ENCODE measurements around the gene ACP4. TPM values are rescaled to one million over a fixed set of nuclear protein-coding genes. Genes with fewer than 3 reads are reported as not detected.

Gene ACP4
- total RNA-seq, 2 donors from 2014 or later, result not detected

DNA sequence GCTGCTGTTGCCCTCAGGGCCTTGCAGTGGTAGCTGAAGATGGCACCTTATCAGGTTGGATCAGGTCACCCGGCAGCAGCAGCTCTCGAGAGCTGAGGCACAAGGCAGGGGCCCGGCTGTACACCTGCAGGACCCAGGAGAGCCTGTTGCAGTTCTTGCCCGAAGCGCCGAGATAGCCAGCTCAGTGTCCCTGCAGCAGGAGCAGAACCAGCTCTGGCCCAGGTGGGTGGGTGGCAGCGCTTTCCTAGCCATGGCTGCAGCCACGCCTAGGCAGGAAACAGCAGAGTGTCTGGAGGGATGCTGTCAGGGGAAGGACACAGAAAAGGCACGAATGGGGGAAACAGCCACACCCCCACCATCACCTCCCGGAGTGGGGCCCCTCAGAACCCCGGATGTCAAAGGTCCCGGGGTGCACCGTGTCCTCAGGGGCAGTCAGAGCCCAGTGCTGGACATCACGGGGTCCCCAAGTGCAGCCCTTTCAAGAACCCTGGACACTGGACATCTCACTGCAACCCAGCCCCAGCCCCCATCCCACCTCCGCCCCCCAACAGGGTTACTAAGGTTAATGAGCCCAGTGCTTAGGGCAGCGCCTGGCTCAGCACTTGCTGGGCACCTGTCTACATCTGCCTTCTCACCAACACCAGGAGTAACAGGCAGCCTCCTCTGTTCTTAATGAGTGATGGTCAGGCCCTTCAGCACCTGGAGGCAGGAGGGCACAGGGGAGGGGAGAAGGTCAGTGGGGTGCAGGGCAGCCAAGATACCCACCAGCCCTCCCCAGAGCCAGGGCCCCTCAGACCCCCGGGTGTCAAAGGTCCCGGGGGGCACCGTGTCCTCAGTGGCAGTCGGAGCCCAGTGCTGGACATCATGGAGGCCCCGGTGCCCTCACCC lies 8.7 kb downstream of the ACP4 start:
- Histone ChIP-seq H3K4me3 (no peak overlapping the region), H3K27me3 (no peaks in the 10 kb centered on the region), H3K36me3 (replicated peaks in 1 of 2; ENCODE audit: insufficient read depth in 1 of 2, low read depth in 2 of 2) (peaks cover 0 to 11% of the 10 kb centered on the region in 2 donors), H3K4me1 (peaks cover 25% of the 10 kb centered on the region), H3K9me3 (no peaks in the 10 kb centered on the region), H3K27ac (no peak overlapping the region)
- intact Hi-C loops (cut with DNase I), result no loop called here
- no peak for DNase-seq
- no peak for ATAC-seq
- 71 to 92% methylated on average over 6 to 8 of the region's 21 CpGs for WGBS, 2 donors
- no peak for TF ChIP-seq POLR2A (IDR thresholded peaks at IDR 0.05)
- TF ChIP-seq, protein P1, sequence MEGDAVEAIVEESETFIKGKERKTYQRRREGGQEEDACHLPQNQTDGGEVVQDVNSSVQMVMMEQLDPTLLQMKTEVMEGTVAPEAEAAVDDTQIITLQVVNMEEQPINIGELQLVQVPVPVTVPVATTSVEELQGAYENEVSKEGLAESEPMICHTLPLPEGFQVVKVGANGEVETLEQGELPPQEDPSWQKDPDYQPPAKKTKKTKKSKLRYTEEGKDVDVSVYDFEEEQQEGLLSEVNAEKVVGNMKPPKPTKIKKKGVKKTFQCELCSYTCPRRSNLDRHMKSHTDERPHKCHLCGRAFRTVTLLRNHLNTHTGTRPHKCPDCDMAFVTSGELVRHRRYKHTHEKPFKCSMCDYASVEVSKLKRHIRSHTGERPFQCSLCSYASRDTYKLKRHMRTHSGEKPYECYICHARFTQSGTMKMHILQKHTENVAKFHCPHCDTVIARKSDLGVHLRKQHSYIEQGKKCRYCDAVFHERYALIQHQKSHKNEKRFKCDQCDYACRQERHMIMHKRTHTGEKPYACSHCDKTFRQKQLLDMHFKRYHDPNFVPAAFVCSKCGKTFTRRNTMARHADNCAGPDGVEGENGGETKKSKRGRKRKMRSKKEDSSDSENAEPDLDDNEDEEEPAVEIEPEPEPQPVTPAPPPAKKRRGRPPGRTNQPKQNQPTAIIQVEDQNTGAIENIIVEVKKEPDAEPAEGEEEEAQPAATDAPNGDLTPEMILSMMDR (IDR thresholded peaks at IDR 0.05), result no peak

DNA sequence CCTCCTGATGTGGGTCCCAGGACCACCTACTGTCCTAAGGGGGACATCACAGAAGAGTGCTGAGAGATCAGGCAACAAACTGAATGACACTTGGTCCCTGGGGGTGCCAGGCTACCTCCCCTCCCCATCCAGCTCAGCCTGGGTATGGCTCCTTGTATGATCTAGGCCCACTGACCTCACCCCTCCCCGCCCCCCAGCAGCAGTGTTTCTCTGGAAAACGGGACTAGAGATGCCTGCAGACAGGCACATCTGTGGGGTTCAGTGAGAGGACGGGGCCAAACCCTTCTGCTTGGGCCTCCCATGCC lies 9.3 kb downstream of the ACP4 start:
- WGBS, 2 donors, result 83 to 90% methylated on average over 3 of the region's 3 CpGs
- no peak overlapping the region for H3K4me3 ChIP-seq
- intact Hi-C loops (cut with DNase I), result no loop called here
- H3K4me1 ChIP-seq, result peaks cover 25% of the 10 kb centered on the region
- ATAC-seq (no peak), DNase-seq (no peak)
- no peak overlapping the region for H3K27ac ChIP-seq
- peaks cover 0 to 11% of the 10 kb centered on the region in 2 donors for H3K36me3 ChIP-seq (replicated peaks in 1 of 2; ENCODE audit: insufficient read depth in 1 of 2, low read depth in 2 of 2)
- H3K27me3 ChIP-seq, result no peaks in the 10 kb centered on the region
- TF ChIP-seq, protein P1 (IDR thresholded peaks at IDR 0.05), result no peak
- TF ChIP-seq POLR2A (IDR thresholded peaks at IDR 0.05), result no peak
- H3K9me3 ChIP-seq, result no peaks in the 10 kb centered on the region

DNA sequence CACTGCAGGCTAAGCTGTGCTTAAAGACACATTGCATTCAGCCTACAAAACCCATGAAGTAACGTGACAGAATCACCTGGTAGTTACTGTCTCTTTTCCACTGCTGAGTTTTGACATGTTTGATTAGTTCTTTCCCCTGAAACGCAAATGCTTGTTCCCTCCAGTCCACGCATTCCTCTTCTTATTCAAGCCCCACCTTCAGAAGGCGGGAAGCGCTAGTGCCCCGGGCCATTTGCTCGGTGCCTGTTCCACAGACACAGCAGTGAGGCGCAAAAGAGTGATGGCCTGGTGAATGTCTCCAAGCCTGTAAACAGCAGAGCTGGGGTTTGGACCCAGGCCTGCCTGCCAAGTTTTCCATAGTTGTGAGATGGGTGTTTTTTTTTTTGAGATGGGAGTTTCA lies 10.9 kb downstream of the ACP4 start:
- ATAC-seq, result no peak
- TF ChIP-seq, protein P1 (IDR thresholded peaks at IDR 0.05), result no peak
- no peak for TF ChIP-seq POLR2A (IDR thresholded peaks at IDR 0.05)
- H3K36me3 ChIP-seq (replicated peaks in 1 of 2; ENCODE audit: insufficient read depth in 1 of 2, low read depth in 2 of 2), result peaks cover 0 to 11% of the 10 kb centered on the region in 2 donors

DNA sequence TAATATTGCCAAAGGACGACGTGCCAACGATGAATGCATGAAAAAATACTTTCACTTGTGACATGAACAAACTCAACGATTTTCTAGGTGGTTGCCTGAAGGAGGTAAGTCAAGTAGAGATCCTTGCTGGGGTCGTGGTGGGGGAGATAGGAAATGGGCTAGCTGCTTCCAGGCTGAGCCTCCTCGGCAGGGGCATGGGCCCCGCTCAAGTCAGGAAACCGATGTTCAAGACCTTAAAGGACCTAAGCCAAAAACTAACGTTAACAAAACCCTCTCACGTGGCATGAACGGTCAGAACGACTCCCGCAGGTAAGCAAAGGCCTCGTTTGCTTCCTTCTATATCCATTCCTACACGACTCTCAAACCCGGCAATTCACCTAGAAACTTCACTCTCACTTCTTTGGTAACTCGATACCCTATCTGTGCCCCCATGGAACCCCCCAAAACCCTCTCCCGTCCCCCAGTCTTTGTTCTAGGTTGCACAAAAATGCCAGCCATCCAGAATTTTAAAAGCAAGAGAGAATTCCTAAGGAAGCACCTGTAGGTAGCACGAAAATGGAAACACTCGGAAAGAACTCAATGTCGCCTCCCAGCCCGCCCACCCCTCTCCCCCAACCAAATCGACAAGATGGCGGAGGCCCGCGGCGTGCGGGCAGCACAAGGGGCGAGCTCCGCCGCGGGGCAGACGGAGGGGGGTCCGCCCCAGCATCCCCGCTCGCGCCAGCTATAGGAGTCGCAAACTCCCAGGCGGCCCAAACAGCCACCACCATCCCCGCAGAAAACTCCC lies 13.6 kb downstream of the ACP4 start:
- H3K27ac ChIP-seq, result peak overlapping the region; percentile 91 to 98 (median 96)
- peaks cover 27% of the 10 kb centered on the region for H3K4me1 ChIP-seq
- H3K36me3 ChIP-seq (replicated peaks in 1 of 2; ENCODE audit: insufficient read depth in 1 of 2, low read depth in 2 of 2), result peaks cover 0 to 4% of the 10 kb centered on the region in 2 donors
- peak overlapping the region; percentile 92 to 96 for H3K4me3 ChIP-seq
- peak; percentile 1 for ATAC-seq
- H3K9me3 ChIP-seq, result no peaks in the 10 kb centered on the region
- WGBS, 2 donors, result 0% methylated on average over 21 to 40 of the region's 40 CpGs
- intact Hi-C loops (cut with DNase I), result loop anchor here (10.0 kb wide), 1 partner anchor 301 kb away; the partner anchor contains the start of gene CTU1
- no peak for DNase-seq
- H3K27me3 ChIP-seq, result no peaks in the 10 kb centered on the region
- no peak for TF ChIP-seq POLR2A (IDR thresholded peaks at IDR 0.05)
- TF ChIP-seq, protein P1 (IDR thresholded peaks at IDR 0.05), result no peak

More for the DNA sequence above, 10.9 kb downstream of the ACP4 start:
- H3K4me3 ChIP-seq, result no peak overlapping the region
- DNase-seq, result no peak
- no peak overlapping the region for H3K27ac ChIP-seq
- WGBS, 2 donors, result 85 to 86% methylated on average over 8 of the region's 8 CpGs
- H3K4me1 ChIP-seq, result peaks cover 27% of the 10 kb centered on the region
- H3K27me3 ChIP-seq, result no peaks in the 10 kb centered on the region
- H3K9me3 ChIP-seq, result no peaks in the 10 kb centered on the region
- intact Hi-C loops (cut with DNase I), result loop anchor here (10.0 kb wide), 1 partner anchor 304 kb away; the partner anchor contains the start of gene CTU1
